Astrocyte of the spinal cord (primary cell): ENCODE data around the gene CCNQ.

Experiments used
- DNase-seq: peaks from one replicate; pipeline ENCODE4 v3.0.0; 2011; ENCODE audit warnings: low read depth, low spot score
- H3K4me3 ChIP-seq: 2 replicates; pipeline ENCODE4 v1.5.1; 2011; ENCODE audit warnings: low read depth, mild to moderate bottlenecking, low read length, moderate library complexity
- in situ Hi-C: cut with HindIII; loops from 2 replicates; pipeline ENCODE4 v1.10.0; 2017; ENCODE audit warnings: low sequenced_read_pairs
- TF ChIP-seq, protein P1 (sequence below): IDR thresholded peaks from 2 replicates; pipeline ENCODE4 v1.5.1; 2012; ENCODE audit warnings: low read depth, mild to moderate bottlenecking, low read length, inconsistent platforms

CCNQ gene

DNA sequence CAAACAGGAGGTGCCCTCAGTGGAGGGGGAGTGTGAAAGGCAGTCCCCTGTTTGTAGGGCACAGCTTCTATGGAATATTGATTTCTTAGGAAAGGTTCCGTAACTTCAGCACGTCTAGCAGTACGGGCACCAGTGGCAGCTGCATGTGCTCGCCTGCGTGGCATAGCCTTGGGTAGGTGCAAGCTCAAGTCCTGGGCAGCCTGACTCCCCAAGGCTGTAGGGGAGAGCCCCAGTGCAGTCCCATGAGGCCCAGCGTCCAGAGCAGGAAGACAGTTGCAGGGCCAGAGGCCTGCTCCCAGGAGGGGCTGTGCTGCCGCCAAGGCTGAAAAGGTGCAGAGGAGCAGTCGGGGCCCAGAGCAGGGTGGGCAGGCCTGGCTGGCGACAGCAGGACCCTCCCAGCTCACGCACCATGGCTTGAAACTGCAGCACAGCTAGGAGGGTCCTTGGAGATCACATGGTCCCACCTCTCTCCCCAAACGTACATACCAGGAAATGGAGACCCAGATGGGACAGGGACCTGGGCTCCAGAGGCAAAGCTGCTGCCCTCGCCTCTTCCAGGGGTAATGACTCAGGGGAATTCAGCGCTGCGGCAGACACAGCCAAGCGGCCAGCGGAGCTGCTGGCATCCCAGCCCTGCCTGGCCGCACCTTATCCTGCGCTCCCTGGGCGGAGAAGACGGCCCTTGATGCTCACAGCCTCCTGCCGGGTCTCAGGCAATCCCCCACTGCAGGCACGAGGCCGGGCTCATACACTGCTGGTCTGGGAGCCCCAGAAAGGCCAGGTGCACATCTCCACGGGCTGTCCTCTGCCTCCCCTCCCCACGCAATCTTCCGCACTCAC lies 42.0 kb upstream of the CCNQ start:
- TF ChIP-seq, protein P1, sequence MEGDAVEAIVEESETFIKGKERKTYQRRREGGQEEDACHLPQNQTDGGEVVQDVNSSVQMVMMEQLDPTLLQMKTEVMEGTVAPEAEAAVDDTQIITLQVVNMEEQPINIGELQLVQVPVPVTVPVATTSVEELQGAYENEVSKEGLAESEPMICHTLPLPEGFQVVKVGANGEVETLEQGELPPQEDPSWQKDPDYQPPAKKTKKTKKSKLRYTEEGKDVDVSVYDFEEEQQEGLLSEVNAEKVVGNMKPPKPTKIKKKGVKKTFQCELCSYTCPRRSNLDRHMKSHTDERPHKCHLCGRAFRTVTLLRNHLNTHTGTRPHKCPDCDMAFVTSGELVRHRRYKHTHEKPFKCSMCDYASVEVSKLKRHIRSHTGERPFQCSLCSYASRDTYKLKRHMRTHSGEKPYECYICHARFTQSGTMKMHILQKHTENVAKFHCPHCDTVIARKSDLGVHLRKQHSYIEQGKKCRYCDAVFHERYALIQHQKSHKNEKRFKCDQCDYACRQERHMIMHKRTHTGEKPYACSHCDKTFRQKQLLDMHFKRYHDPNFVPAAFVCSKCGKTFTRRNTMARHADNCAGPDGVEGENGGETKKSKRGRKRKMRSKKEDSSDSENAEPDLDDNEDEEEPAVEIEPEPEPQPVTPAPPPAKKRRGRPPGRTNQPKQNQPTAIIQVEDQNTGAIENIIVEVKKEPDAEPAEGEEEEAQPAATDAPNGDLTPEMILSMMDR: no peak
- no peak for DNase-seq
- no peak overlapping the region for H3K4me3 ChIP-seq
- in situ Hi-C loops: no loop called here

DNA sequence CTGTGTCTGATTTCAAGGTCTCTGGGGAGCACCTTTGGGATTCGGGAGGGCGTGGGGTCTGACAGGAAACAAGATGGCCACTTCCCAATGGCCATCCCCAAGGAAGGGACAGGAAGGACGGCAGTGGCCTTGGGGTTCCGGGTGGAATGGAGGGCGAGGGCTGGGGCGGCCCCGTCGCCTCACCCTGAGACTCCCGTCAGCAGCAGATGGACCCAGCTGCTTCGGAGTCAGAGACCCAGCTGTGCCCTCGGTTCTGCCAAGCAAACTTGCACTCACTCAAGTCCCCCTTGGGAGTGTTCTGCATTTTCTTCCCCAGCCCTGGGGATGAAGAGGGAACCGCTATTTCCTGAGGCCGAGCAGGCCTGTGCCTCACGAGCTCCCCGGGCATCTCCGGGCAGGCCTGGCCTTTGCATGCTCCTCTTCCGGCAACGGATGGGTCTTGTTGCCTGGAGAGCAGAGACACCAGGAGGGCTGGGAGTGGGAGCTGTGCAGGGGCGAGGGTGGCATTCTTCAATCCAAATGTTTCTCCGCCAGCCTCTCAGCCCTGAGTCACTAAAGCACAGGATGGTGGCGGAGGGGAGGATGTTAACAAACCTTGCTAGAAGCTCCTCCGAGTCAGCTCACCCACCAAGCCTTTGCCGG lies 41.2 kb upstream of the CCNQ start:
- in situ Hi-C loops: no loop called here
- no peak for DNase-seq
- TF ChIP-seq, protein P1: no peak
- no peak overlapping the region for H3K4me3 ChIP-seq

DNA sequence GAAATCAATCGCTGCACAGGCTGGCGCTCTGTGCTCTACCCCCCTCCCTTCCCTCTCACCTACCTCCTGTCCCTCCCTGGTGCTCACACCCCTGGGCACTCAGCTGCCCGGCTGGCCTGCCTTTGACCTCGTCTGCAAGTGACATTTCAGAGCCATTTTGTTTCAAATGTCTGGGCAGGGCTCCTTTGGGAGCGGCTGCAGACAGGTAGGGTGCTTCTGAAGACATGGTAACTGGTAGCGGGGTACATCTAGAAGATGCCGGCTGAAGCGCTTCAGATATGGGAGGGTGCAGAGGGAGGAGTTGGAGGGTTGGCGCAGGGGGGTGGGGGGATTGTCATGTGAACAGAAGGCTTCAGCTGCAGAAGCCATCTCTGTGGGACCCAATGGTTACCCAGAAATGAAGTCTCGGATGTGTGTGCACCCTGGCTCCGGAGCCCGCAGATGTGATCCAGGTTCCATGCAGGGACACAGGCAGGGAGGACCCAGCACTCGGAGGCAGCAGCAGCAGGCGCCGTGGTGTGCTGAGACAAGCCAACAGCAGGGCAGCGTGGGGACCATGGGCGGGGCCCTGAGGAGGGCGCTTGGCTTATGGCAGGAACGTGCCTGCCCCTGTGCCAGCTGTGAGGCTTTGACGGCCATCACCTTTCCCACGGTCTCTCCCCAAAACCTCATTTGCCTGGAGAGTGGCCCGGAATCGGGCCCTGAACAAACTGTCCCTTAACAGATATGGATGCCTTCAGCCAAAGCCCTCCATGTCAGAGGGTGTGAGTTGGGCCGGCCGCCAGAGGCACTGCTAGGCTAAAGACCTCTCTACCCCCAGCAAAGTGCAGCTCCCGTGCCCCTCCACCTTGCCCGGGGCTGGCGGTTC lies 40.5 kb upstream of the CCNQ start:
- in situ Hi-C loops: no loop called here
- no peak overlapping the region for H3K4me3 ChIP-seq
- TF ChIP-seq, protein P1: no peak
- DNase-seq: no peak

DNA sequence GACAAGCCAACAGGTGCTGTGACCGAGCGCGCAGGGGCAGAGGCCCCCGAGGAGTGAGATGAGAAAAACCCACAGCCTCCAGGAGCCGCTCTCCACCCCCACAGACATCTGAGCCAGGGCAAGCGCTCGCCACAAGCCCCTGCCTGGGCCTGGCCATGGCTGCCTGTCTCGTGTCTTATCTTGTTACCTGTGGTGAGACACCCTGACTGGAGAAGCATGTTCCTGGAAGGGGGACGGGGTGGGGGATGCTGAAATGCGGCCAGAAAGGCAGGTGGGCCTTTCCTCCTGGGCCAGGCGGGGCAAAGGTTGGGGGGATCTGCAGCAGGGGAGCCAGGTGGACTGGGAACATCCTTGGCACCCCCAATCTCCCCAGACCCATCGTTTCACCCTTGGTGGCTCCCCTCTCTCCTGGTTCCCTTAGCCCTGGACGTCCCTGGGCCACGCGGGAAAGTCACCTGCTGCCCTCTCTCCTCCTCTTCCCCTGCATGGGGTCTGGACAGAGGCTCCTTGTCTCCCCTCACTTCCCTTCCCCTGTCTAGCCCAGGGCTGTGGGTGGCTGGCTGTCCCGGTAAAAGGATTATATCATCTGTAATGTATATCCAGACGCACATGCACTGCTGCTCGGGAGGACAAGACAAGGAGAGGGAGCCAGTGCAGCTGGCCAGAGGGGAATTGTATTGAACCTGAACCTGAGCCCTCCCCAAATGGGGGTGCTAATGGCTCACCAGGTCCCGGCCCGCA lies 39.7 kb upstream of the CCNQ start:
- in situ Hi-C loops: no loop called here
- TF ChIP-seq, protein P1: no peak
- DNase-seq: no peak
- no peak overlapping the region for H3K4me3 ChIP-seq

DNA sequence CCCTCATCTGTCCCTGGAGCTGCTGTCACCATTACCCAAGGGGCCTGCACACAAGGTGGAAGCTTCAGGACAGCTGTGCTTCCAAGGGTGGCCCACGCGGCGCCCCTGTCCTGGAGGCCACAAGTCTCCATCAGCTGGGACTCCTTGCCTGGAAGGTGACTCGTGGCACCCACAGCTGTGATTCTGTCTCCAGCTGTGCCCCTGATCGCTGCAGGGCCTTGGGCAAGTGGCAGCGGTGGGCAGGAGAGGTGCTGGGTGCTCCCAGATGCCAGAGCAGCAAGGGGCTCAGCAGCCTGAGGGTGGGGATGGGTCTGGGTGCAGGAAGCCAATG lies 39.1 kb upstream of the CCNQ start:
- H3K4me3 ChIP-seq: no peak overlapping the region
- no peak for DNase-seq
- in situ Hi-C loops: no loop called here
- TF ChIP-seq, protein P1: no peak
